HCT116 (cell line): ENCODE data around the gene ABCA1. TPM values are rescaled to one million over a fixed set of nuclear protein-coding genes. Genes with fewer than 3 reads are reported as not detected.

Experiments used
- ATAC-seq: fragments of 200-7000 bp; cut with Tn5 transposase; 2 replicates; pipeline ENCODE4 v1.9.1; 2020; ENCODE audit warnings: mild to moderate bottlenecking, moderate library complexity
- BruUV-seq: library from RNA; stranded (reverse); fragments of 400-500 nt; replicated peaks from 2 replicates; lab custom pipeline; 2021; lab: Mats Ljungman, UMichigan
- CTCF ChIA-PET: fragments of 300-600 bp; sonication (Branson Sonifier 250); formaldehyde crosslinking; loops from one replicate; lab custom pipeline; 2021; ENCODE audit warnings: antibody characterized with exemption; lab: Charles Lee
- POLR2A ChIA-PET: fragments of 300-600, 350-600 bp; sonication (Branson Sonifier 250); formaldehyde crosslinking; loops from one replicate; lab custom pipeline; 2021; ENCODE audit warnings: antibody characterized with exemption; lab: Charles Lee
- RAD21 ChIA-PET, 2 experiments: fragments of 300-600 bp; sonication (Branson Sonifier 250); formaldehyde crosslinking; loops; one replicate each; lab custom pipeline; 2023; ENCODE audit warnings: low total read pairs in 2 of 2; ENCODE audit not compliant: uncharacterized antibody in 2 of 2, unreplicated experiment in 2 of 2, low non-redundant PET in 1 of 2; lab: Charles Lee
- DNase-seq: peaks from one replicate; pipeline ENCODE4 v3.0.0-alpha.2; 2010; ENCODE audit warnings: low read depth, low spot score
- H2AFZ ChIP-seq: fragments of 200-600 bp; shearing (Covaris generic), sonication (generic); 2 replicates; pipeline ENCODE4 v1.6.1; 2017; ENCODE audit warnings: low read depth, mixed run types, mixed read lengths, antibody characterized with exemption, low read length; ENCODE audit not compliant: poor library complexity, severe bottlenecking
- H3K27ac ChIP-seq: 2 replicates; pipeline ENCODE4 v1.5.1; 2012; ENCODE audit warnings: low read depth, low read length
- H3K27me3 ChIP-seq: fragments of 200-600 bp; sonication (generic); 2 replicates; pipeline ENCODE4 v1.6.1; 2016; ENCODE audit warnings: mixed run types, low read length, mixed read lengths; ENCODE audit not compliant: insufficient read depth
- H3K36me3 ChIP-seq, 2 experiments: fragments of 200-500 bp in 1 of 2; fragments of 200-600 bp in 1 of 2; sonication (Bioruptor generic) in 1 of 2; sonication (generic) in 1 of 2; 2 replicates each; pipeline versions ENCODE4 v1.5.1 to v1.6.1; 2014 to 2016; ENCODE audit warnings: low read length in 2 of 2, inconsistent platforms in 1 of 2, mixed read lengths in 1 of 2, mixed run types in 1 of 2; ENCODE audit not compliant: insufficient read depth in 2 of 2, control insufficient read depth in 1 of 2
- H3K4me1 ChIP-seq, 2 experiments: fragments of 200-600 bp in 1 of 2; sonication (generic) in 1 of 2; 2 replicates each; pipeline versions ENCODE4 v1.5.1 to v1.6.1; 2012 to 2017; ENCODE audit warnings: low read length in 2 of 2, inconsistent platforms in 1 of 2, mild to moderate bottlenecking in 1 of 2, mixed read lengths in 1 of 2, mixed run types in 1 of 2, moderate library complexity in 1 of 2; ENCODE audit not compliant: insufficient read depth in 2 of 2, control insufficient read depth in 1 of 2
- H3K4me2 ChIP-seq: fragments of 200-600 bp; sonication (generic); 2 replicates; pipeline ENCODE4 v1.6.1; 2017; ENCODE audit warnings: mixed run types, low read length, mixed read lengths
- H3K4me3 ChIP-seq, 2 experiments: fragments of 200-600 bp in 1 of 2; sonication (generic) in 1 of 2; replicated peaks in 1 of 2; 2 replicates each; pipeline ENCODE4 v1.5.1; 2011 to 2016; ENCODE audit warnings: low read length in 2 of 2, control low read depth in 1 of 2, low read depth in 1 of 2, mild to moderate bottlenecking in 1 of 2, mixed read lengths in 1 of 2, mixed run types in 1 of 2
- H3K79me2 ChIP-seq: fragments of 200-600 bp; sonication (generic); 2 replicates; pipeline ENCODE4 v1.6.1; 2017; ENCODE audit warnings: mild to moderate bottlenecking, mixed run types, low read length, moderate library complexity, mixed read lengths; ENCODE audit not compliant: insufficient read depth
- H3K9ac ChIP-seq: fragments of 200-600 bp; sonication (generic); 2 replicates; pipeline ENCODE4 v1.6.1; 2016; ENCODE audit warnings: low read length, mixed read lengths
- H3K9me2 ChIP-seq: fragments of 200-600 bp; sonication (generic), shearing (Covaris generic); 2 replicates; pipeline ENCODE4 v1.6.1; 2017; ENCODE audit warnings: mixed run types, mild to moderate bottlenecking, moderate library complexity; ENCODE audit not compliant: insufficient read depth
- H3K9me3 ChIP-seq, 2 experiments: fragments of 200-500 bp in 1 of 2; fragments of 200-600 bp in 1 of 2; sonication (Bioruptor generic) in 1 of 2; sonication (generic) in 1 of 2; 2 replicates each; pipeline ENCODE4 v1.6.1; 2014 to 2017; ENCODE audit warnings: low read length in 2 of 2, mixed read lengths in 2 of 2, inconsistent platforms in 1 of 2, low read depth in 1 of 2, mild to moderate bottlenecking in 1 of 2, mixed run types in 1 of 2, moderate library complexity in 1 of 2; ENCODE audit not compliant: control insufficient read depth in 1 of 2, insufficient read depth in 1 of 2
- H4K20me1 ChIP-seq: fragments of 200-600 bp; sonication (generic), shearing (Covaris generic); 2 replicates; pipeline ENCODE4 v1.6.1; 2017; ENCODE audit warnings: mixed run types, mild to moderate bottlenecking, moderate library complexity; ENCODE audit not compliant: insufficient read depth
- ATF3 ChIP-seq: IDR thresholded peaks from 2 replicates; pipeline ENCODE4 v1.6.1; 2012
- EGR1 ChIP-seq: IDR thresholded peaks from 2 replicates; pipeline ENCODE4 v1.6.1; 2012; ENCODE audit warnings: low read depth
- EZH2 ChIP-seq: fragments of 200-600 bp; sonication (generic); IDR thresholded peaks from 2 replicates; pipeline ENCODE4 v1.6.1; 2017; ENCODE audit warnings: antibody characterized with exemption, mixed run types
- EZH2phosphoT487 ChIP-seq: fragments of 200-600 bp; IDR thresholded peaks from 2 replicates; pipeline ENCODE4 v1.6.1; 2018; ENCODE audit warnings: antibody characterized with exemption, borderline replicate concordance
- JUND ChIP-seq: IDR thresholded peaks from 2 replicates; pipeline ENCODE4 v1.6.1; 2012
- MAX ChIP-seq: IDR thresholded peaks from 2 replicates; pipeline ENCODE4 v1.6.1; 2012
- POLR2A ChIP-seq: IDR thresholded peaks from 2 replicates; pipeline ENCODE4 v1.7.0; 2011; ENCODE audit warnings: borderline replicate concordance; ENCODE audit not compliant: insufficient read depth, insufficient read length; ENCODE audit errors: extremely low read depth
- POLR2AphosphoS5 ChIP-seq: IDR thresholded peaks from 2 replicates; pipeline ENCODE4 v1.6.1; 2011; ENCODE audit warnings: mild to moderate bottlenecking, low read depth, low read length, moderate library complexity
- REST ChIP-seq: IDR thresholded peaks from 2 replicates; pipeline ENCODE4 v1.6.1; 2012; ENCODE audit warnings: low read depth
- SRF ChIP-seq: IDR thresholded peaks from 2 replicates; pipeline ENCODE4 v1.6.1; 2012; ENCODE audit warnings: low read depth
- YY1 ChIP-seq: IDR thresholded peaks from 2 replicates; pipeline ENCODE4 v1.6.1; 2011; ENCODE audit warnings: low read length, low read depth, moderate library complexity, mild to moderate bottlenecking; ENCODE audit not compliant: insufficient replicate concordance; ENCODE audit errors: extremely low read depth
- ZFX ChIP-seq: fragments of 450-650 bp; IDR thresholded peaks from 2 replicates; pipeline ENCODE4 v1.6.1; 2017
- ZNF274 ChIP-seq: fragments of 200-500 bp; sonication (Bioruptor generic); IDR thresholded peaks from 2 replicates; pipeline ENCODE4 v1.6.1; 2014; ENCODE audit warnings: mild to moderate bottlenecking, low read depth, low read length, inconsistent platforms
- intact Hi-C: fragments of 100-400 bp; cut with micrococcal nuclease; formaldehyde crosslinking; loops from 2 replicates; pipeline ENCODE4 v1.10.0; 2022
- total RNA-seq: library from RNA; stranded (reverse); gene quantifications from one replicate; pipeline ENCODE4 v1.2.1, GENCODE V29; 2021; ENCODE audit not compliant: unreplicated experiment
- TF ChIP-seq, protein P1 (sequence below): IDR thresholded peaks from 2 replicates; pipeline ENCODE4 v1.6.1; 2011; ENCODE audit warnings: mild to moderate bottlenecking, low read length, moderate library complexity; ENCODE audit not compliant: insufficient replicate concordance; ENCODE audit errors: extremely low read depth

Gene ABCA1
- total RNA-seq, 1 experiment from 2014 or later, result 0.89 TPM

- DNase-seq (no peak), ATAC-seq (no peak)
- Histone ChIP-seq H3K9me2 (no peaks in the 10 kb centered on the region), H3K27ac (no peak overlapping the region), H3K9me3 (no peaks in the 10 kb centered on the region), H2AFZ (no peak overlapping the region), H3K36me3 (no peaks in the 10 kb centered on the region), H3K4me2 (no peak overlapping the region), H3K79me2 (no peaks in the 10 kb centered on the region), H3K4me1 (no peaks in the 10 kb centered on the region), H3K27me3 (no peaks in the 10 kb centered on the region), H4K20me1 (no peaks in the 10 kb centered on the region), H3K9ac (no peak overlapping the region), H3K4me3 (no peak overlapping the region)
- ChIA-PET RAD21 (no interaction called here), POLR2A (no interaction called here), CTCF (no interaction called here)
- no TSS peak for BruUV-seq
- intact Hi-C loops, result no loop called here
- TF ChIP-seq ZFX (no peak), SRF (no peak), YY1 (no peak), POLR2A (no peak), ATF3 (no peak), POLR2AphosphoS5 (no peak), MAX (no peak), ZNF274 (no peak), EZH2 (no peak), EGR1 (no peak), JUND (no peak), EZH2phosphoT487 (no peak), REST (no peak)
- TF ChIP-seq, protein P1, sequence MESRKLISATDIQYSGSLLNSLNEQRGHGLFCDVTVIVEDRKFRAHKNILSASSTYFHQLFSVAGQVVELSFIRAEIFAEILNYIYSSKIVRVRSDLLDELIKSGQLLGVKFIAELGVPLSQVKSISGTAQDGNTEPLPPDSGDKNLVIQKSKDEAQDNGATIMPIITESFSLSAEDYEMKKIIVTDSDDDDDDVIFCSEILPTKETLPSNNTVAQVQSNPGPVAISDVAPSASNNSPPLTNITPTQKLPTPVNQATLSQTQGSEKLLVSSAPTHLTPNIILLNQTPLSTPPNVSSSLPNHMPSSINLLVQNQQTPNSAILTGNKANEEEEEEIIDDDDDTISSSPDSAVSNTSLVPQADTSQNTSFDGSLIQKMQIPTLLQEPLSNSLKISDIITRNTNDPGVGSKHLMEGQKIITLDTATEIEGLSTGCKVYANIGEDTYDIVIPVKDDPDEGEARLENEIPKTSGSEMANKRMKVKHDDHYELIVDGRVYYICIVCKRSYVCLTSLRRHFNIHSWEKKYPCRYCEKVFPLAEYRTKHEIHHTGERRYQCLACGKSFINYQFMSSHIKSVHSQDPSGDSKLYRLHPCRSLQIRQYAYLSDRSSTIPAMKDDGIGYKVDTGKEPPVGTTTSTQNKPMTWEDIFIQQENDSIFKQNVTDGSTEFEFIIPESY, result no peak
Observed at GRCh38 chr9:104853159-104853558, 74.8 kb downstream of the ABCA1 start.
